AG04450 (cell line): ENCODE results near the gene ZAP70. TPM values are rescaled to one million over a fixed set of nuclear protein-coding genes. Genes with fewer than 3 reads are reported as not detected.

Source experiments
- CTCF ChIA-PET: fragments of 300-600, 350-600 bp; formaldehyde crosslinking; extraction: SDS; loops from one replicate; lab custom pipeline; 2022; ENCODE audit warnings: antibody characterized with exemption, inconsistent platforms; lab: Charles Lee
- POLR2A ChIA-PET: fragments of 350-600 bp; formaldehyde crosslinking; extraction: SDS; loops from one replicate; lab custom pipeline; 2021; ENCODE audit warnings: antibody characterized with exemption, inconsistent platforms; lab: Yijun Ruan, JAX
- DNase-seq: peaks from one replicate; pipeline ENCODE4 v3.0.0-alpha.2; 2011; ENCODE audit warnings: low read depth, low spot score
- H3K27ac ChIP-seq: one replicate; pipeline ENCODE4 v1.5.1; 2012; ENCODE audit warnings: low read depth, low read length, control low read depth
- H3K27me3 ChIP-seq: one replicate; pipeline ENCODE4 v1.6.0; 2012; ENCODE audit warnings: low read length; ENCODE audit not compliant: control insufficient read depth, insufficient read depth
- H3K4me3 ChIP-seq: 2 replicates; pipeline ENCODE4 v1.5.1; 2011; ENCODE audit warnings: mild to moderate bottlenecking, low read depth, low read length, control low read depth
- H3K9me3 ChIP-seq: 2 replicates; pipeline ENCODE4 v1.5.1; 2012; ENCODE audit warnings: low read length; ENCODE audit not compliant: control insufficient read depth, insufficient read depth
- polyA minus RNA-seq: library from RNA; depleted of rRNA, polyadenylated mRNA; stranded (reverse); fragments of >200 nt; gene quantifications from 2 replicates; pipeline ENCODE4 v1.2.3, GENCODE V29; 2011; rRNA and poly(A)+ RNA removed
- polyA plus RNA-seq: library from polyadenylated mRNA; depleted of rRNA; stranded (reverse); fragments of >200 nt; gene quantifications from 2 replicates; pipeline ENCODE4 v1.2.3, GENCODE V29; 2011; rRNA removed
- TF ChIP-seq, protein P1 (sequence below): IDR thresholded peaks from 2 replicates; pipeline ENCODE4 v1.5.1; 2011; ENCODE audit warnings: low read depth, low read length, control low read depth, inconsistent platforms

Gene ZAP70
- 0.06 TPM in 1 of 2 replicates, not detected in the other for polyA plus RNA-seq
- polyA minus RNA-seq, result not detected in 2 replicates

DNA sequence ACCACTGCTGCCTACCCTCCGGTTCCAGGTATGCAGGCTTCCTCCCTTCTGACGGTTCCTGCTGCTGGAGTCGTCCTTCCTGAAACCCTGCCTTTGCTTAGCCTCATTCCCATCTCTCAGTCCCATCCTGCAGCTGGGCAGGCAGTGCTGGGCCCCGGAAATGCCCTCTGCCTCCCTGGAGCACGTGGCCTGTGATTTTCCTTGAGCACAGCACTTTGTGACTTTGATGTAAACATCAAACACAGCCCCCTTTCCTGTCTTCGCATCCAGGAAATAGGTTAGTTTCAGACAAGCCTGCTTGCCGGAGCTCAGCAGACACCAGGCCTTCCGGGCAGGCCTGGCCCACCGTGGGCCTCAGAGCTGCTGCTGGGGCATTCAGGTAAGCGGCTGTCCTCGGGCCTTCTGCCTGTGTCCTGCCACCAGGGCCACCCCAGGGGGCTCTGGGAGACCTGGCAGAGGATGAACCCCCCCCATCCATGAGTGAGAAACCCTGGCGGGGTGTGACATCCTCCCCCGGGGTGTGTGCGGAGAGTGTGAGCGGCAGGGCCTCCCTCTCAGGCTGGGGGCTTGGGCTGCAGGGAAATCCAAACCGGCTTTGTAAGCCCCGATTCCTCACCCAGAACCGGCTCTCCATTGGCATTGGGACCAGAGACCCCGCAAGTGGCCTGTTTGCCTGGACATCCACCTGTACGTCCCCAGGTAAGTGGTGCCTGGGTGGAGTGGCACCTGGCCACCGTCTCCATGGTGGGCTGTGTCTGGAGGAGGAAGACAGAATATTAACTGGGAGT is at the start of gene ZAP70:
Gene ZAP70 (plus strand): TSS at position 281 of the 788 bp plus-strand sequence. CDS start 10,461 bp downstream, outside the sequence.
- H3K9me3 ChIP-seq, result no peaks in the 10 kb centered on the region; the same call in 1 of the 2 replicates
- H3K4me3 ChIP-seq, result no peak within 1 kb of the TSS
- ChIA-PET POLR2A (no interaction called here), CTCF (no interaction called here)
- H3K27ac ChIP-seq, result no peak within 1 kb of the TSS
- TF ChIP-seq, protein P1, sequence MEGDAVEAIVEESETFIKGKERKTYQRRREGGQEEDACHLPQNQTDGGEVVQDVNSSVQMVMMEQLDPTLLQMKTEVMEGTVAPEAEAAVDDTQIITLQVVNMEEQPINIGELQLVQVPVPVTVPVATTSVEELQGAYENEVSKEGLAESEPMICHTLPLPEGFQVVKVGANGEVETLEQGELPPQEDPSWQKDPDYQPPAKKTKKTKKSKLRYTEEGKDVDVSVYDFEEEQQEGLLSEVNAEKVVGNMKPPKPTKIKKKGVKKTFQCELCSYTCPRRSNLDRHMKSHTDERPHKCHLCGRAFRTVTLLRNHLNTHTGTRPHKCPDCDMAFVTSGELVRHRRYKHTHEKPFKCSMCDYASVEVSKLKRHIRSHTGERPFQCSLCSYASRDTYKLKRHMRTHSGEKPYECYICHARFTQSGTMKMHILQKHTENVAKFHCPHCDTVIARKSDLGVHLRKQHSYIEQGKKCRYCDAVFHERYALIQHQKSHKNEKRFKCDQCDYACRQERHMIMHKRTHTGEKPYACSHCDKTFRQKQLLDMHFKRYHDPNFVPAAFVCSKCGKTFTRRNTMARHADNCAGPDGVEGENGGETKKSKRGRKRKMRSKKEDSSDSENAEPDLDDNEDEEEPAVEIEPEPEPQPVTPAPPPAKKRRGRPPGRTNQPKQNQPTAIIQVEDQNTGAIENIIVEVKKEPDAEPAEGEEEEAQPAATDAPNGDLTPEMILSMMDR, result no peak
- peaks cover 14% of the 10 kb centered on the region for H3K27me3 ChIP-seq
- no peak for DNase-seq

DNA sequence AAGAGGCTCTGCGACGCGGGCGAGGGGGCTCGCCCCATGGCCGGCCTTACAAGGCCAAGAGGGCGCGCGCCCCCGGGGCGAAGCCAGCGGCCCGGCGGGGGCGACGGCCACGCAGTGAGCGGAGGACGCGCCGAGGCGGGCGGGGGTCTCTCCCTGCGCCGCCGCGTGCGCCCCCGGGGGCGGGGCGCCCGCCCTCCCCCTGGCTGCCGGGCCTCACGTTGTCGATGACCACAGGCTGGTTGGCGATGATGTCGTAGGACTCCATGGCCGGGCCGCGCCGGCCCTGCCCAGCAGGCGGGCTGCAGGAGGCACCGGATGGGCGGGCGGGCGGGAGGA is 49.8 kb upstream of the ZAP70 start:
- TF ChIP-seq, protein P1, result no peak
- ChIA-PET CTCF (interaction anchor here (0.8 to 3.1 kb wide), 9 partner anchors 10 to 606 kb away, joined by 3 to 32 read pairs (median 9); partner anchors contain the start of genes ANKRD36B and COX5B), POLR2A (interaction anchor here (0.9 to 1.8 kb wide), 4 partner anchors 14 to 73 kb away, joined by 3 to 33 read pairs (median 8); partner anchors contain the start of gene COX5B)
- Histone ChIP-seq H3K9me3 (no peaks in the 10 kb centered on the region), H3K27ac (peak overlapping the region; percentile 89), H3K27me3 (no peaks in the 10 kb centered on the region), H3K4me3 (peak overlapping the region; percentile 79)
- DNase-seq, result no peak

DNA sequence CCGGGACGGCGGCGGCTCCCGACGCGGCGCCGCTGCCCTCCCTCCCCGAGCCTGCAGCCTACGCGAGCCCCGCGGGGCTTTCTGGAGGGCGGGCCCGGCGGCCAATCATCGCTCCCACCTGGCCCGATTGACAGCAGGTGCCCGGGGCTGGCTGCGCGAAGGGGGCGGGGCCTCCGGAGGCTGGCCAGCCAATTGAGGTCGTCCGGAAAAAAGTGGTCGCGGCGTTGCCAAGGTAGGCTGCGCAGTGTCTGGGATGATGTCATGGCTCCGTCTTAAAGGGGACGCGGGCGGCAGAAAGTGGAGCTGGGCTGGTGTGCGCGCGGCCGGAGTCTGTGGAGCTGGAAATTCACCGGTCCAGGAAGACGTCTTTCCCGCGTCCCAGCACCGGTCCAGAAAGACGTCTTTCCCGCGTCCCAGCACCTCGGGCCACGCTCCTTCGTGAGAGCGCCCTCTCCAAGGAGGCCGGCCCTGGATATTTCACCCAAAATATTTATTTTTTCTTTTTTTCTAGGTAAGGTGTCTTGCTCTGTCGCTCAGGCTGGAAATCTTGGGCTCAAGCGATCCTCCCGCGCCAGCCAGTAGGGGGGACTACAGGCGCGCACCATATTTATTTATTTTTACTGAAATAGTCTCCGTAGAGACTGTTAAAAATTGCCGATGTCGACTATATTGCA is 49.3 kb upstream of the ZAP70 start, which contains the start of gene ACTR1B:
Gene ACTR1B (minus strand): TSS at position 83 of the 674 bp plus-strand sequence. CDS start 154 bp downstream, outside the sequence.
- Histone ChIP-seq H3K27ac (peak within 1 kb of the TSS; percentile 94), H3K27me3 (no peaks in the 10 kb centered on the region), H3K4me3 (peak within 1 kb of the TSS; percentile 79), H3K9me3 (no peaks in the 10 kb centered on the region)
- ChIA-PET POLR2A (interaction anchor here (0.6 to 1.8 kb wide), 5 partner anchors 14 to 74 kb away, joined by 3 to 12 read pairs (median 4); partner anchors contain the start of gene COX5B), CTCF (interaction anchor here (0.8 to 3.1 kb wide), 10 partner anchors 9 to 605 kb away, joined by 3 to 32 read pairs (median 8); partner anchors contain the start of genes ANKRD36B and COX5B)
- DNase-seq, result peak; percentile 95
- TF ChIP-seq, protein P1, result peak; percentile 68

DNA sequence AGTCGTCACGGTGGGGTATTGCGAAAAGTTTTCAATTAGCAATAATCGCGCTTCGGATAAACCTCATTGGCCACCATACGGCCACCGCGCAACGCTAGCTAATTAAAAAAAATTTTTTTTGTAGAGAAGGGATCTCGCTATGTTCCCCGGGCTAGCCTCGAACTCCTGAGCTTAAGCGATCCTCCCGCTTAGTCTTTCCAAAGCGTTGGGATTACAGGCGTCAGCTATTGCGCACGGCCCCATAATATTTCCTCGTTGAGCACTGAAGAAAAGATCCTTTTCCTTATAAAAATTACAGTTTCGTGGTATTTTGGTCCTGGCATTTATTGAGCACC is 48.8 kb upstream of the ZAP70 start:
- ChIA-PET CTCF (interaction anchor here (1.3 to 3.1 kb wide), 9 partner anchors 9 to 605 kb away, joined by 3 to 32 read pairs (median 9); partner anchors contain the start of genes ANKRD36B and COX5B), POLR2A (interaction anchor here (0.6 to 1.8 kb wide), 4 partner anchors 15 to 45 kb away, joined by 3 to 12 read pairs (median 4); partner anchors contain the start of gene COX5B)
- Histone ChIP-seq H3K4me3 (peak overlapping the region; percentile 79), H3K27ac (peak overlapping the region; percentile 94), H3K9me3 (no peaks in the 10 kb centered on the region), H3K27me3 (no peaks in the 10 kb centered on the region)
- no peak for DNase-seq
- TF ChIP-seq, protein P1, result no peak
